ENCODE measurements around the gene CENATAC.
"Not testable (repeated sequence)": the region's sequence is repeated elsewhere in the genome, so short reads cannot be mapped to it uniquely, and the experiment has no call there.

CENATAC gene, protein sequence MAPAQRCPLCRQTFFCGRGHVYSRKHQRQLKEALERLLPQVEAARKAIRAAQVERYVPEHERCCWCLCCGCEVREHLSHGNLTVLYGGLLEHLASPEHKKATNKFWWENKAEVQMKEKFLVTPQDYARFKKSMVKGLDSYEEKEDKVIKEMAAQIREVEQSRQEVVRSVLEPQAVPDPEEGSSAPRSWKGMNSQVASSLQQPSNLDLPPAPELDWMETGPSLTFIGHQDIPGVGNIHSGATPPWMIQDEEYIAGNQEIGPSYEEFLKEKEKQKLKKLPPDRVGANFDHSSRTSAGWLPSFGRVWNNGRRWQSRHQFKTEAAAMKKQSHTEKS

DNA sequence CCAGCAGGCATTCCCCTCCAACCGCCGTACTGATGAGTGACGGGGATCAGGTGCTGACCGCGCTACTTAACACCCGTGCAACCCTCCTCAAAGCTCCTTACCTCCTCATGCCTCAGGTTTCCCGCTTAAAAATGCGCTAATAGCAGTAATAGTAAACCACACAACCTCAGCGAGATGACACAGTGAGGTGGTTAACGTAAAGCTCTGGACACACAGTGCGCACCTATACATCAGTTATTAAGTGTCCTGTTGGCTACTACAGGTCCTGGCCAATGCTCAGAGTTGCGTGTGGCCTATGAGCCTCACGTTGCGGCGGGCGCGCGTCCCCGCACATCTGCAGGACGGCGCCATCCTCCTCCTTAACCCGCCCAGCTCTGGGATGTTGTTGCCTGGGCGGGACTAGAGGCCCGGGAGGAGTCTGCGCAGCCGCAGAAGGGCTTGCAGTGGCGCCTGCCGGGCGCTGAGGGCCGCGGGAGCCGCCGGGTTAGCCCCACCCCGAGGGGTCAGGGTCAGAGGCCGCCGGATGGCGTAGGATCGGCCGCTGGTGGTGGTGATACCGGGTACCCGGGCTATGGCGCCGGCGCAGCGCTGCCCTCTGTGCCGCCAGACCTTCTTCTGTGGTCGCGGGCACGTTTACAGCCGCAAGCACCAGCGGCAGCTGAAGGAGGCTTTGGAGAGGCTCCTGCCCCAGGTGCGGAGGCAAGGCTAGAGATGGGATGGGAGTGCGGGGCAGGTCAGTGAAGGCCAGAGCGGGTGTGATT, at the start of gene CENATAC:
Gene CENATAC, plus strand, starts transcription at position 512 of the 761 bp plus-strand sequence. Its CDS starts 60 bp downstream, at position 572.
- DNase-seq: peak; percentile 95 to 96

- DNase-seq: no peak
Measured at GRCh38 chr11:118953265-118953664, 44.7 kb upstream of the CENATAC start.

DNA sequence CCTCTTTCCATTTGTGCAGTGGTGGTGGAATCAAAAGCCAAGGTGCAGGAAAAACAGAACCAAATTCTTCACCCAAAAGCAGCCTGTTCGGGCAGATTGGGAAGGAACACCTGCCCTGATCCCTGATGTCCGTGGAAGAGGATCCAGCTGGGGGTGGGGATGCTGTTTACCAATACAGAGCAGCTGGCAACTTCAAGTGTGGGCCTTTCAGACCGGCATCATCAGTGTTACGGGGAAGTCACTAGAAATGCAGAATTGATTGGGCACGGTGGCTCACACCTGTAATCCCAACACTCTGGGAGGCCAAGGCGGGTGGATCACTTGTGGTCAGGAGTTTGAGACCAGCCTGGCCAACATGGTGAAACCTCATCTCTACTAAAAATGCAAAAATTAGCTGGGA, 44.0 kb upstream of the CENATAC start:
- not testable (repeated sequence) for DNase-seq

GRCh38 chr11:118956094-118956846, 41.7 kb upstream of the CENATAC start, which contains the start of gene UPK2:
Gene UPK2, plus strand, starts transcription at chr11:118956298. Its CDS starts 53 bp downstream, at chr11:118956351.
- DNase-seq: peak; percentile 86 to 87

DNA sequence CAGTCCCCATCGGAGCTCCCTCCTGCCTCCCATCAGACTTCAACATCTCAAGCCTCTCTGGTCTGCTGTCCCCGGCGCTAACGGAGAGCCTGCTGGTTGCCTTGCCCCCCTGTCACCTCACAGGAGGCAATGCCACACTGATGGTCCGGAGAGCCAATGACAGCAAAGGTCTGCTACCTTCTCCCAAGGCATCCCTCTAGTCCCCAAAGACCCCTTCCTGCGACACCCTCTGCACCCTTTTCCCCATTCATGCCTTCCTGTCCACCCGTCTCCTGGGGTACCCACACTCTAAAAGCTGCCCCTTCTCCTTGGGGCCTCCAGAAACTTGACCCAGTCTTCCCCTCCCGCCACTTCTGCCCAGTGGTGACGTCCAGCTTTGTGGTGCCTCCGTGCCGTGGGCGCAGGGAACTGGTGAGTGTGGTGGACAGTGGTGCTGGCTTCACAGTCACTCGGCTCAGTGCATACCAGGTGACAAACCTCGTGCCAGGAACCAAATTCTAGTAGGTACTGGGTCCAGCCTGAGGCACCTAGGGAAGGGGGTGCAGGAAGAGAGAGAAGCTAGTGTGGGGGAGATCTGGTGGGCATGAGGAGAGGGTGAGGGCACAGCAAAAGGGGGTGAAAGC, 41.0 kb upstream of the CENATAC start:
- no peak for DNase-seq

DNA sequence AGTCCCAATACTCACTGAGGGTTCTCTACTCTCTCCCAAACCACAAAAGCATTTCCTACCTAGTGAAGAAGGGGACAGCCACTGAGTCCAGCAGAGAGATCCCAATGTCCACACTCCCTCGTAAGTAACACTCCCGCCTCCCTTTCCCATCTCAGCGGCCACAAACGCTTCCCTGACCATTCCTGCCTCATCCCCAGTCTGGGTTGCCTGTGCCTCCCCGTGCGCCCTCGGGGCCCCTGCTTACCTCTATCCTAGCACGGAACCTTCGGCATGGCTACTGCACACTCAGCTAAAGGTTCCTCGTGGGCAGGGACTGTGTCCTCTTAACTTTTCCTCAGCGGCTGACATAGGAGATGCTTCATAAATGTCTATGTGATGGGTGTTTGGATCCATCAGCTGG, 40.4 kb upstream of the CENATAC start:
- DNase-seq: no peak

GRCh38 chr11:118957968-118958367, 40.0 kb upstream of the CENATAC start:
- DNase-seq: no peak

DNA sequence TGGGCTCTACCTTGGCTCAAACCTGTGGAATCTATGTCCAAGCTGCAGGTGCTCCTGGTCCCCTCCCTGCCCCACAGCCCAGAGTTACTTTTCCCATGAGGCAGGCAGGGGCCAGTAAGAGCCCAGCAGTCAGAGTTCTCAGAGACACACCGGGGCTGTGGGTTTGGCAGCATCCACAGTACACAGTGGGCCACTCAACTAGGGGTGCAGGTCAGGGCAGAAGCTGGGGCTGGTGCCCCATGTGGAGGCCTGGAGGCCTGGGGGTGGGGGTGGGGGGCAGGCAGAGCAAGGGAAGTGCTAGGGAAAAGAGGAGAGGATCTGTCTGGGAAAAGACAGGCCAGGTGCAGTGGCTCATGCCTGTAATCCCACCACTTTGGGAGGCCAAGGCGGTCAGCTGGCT, 39.4 kb upstream of the CENATAC start:
- DNase-seq: no peak

DNA sequence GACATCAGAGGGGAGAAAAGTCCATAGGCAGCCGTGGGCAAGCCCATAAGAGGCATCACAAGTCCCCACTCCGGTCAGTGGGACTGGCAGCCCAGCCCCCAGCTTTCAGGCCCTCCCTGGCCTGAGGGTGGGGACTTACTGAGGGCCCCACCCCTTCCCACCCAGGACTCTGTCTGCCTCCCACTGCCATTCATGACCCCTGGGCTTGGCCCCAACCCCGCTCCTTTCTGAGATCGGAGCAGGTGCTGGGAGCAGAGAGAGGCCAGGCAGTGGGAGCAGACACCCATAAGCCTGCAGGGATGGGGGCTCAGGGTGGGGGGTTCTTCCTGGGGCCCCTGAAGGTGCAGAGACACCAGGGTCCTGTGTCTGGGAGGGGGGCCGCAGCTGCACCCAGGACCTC, 36.7 kb upstream of the CENATAC start:
- DNase-seq: no peak

DNA sequence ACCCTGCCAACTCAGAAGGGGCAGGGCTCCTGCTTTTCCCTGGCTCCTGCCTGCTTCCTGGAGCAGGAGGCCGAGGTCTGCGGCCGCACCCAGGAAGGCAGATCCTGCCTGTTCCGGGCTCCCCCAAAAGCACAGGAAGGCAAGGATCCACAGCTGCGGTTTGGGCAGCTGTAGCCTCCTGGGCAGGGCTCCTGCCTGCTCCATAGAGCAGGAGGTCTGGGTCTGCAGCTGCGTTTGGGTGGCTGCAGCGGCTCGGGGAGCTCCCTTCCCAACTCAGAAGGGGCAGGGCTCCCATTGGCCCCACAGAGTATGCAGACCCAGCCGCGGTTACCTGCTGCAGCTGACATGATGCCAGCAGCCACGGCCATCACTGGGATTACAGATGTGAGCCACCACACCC, 36.3 kb upstream of the CENATAC start:
- no peak for DNase-seq

DNA sequence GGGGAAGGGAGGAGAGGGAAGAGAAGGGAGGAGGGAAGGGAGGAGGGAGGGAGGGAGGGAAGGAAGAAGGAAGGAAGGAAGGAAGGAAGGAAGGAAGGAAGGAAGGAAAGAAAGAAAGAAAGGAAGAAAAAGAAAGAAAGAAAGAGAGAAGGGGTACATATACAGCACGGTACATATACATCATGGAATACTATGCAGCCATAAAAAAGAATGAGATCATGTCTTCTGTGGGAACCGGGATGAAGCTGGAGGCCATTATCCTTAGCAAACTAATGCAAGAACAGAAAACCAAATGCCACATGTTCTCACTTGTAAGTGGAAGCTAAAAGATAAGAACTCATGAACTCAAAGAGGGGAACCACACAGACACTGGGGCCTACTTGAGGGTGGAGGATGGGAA, 28.4 kb upstream of the CENATAC start:
- DNase-seq: not testable (repeated sequence)

GRCh38 chr11:118971646-118972045, 26.3 kb upstream of the CENATAC start, which contains the start of gene FOXR1:
Gene FOXR1, plus strand, starts transcription at chr11:118971761. Its CDS starts 171 bp downstream, at chr11:118971932.
- no peak for DNase-seq

GRCh38 chr11:118973985-118974384, 24.0 kb upstream of the CENATAC start:
- DNase-seq: no peak

- DNase-seq: no peak
Measured at GRCh38 chr11:118975771-118976709, 21.9 kb upstream of the CENATAC start.

- DNase-seq: no peak
Measured at GRCh38 chr11:118979434-118979833, 18.5 kb upstream of the CENATAC start.

GRCh38 chr11:118980191-118980881, 17.6 kb upstream of the CENATAC start:
- DNase-seq: no peak

DNA sequence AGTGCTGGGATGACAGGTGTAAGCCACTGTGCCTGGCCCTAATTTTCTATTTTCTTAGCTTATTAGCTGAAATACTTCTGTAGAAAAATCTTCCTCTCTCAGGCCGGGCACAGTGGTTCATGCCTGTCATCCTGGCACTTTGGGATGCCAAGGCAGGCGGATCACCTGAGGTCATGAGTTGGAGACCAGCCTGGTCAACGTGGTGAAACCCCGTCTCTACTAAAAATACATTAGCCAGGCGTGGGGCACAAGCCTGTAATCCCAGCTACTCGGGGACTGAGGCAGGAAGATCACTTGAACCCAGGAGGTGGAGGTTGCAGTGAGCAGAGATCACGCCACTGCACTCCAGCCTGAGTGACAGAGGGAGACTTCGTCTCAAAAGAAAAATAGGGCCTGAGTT, 13.6 kb upstream of the CENATAC start:
- DNase-seq: not testable (repeated sequence)

DNA sequence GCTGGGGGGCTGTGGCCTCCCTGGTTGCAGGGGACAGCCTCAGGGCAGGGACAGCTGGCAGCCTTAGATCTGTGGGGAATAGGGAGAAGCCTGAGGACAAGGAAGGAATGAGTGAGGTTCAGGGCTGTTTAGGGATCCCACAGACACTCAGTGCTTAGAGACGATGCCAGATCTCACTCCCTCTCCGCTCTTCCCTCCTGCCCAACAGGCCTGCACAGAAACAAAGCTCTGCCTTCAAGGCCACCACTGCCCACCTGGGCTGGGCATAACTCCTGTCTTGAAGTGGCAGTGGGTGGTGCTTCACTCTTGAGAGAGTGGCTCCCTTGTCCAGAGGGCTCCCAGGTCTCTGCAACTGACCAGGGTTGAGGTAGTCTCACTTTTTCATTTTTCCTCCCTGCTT, 13.1 kb upstream of the CENATAC start:
- no peak for DNase-seq

GRCh38 chr11:118988280-118988679, 9.7 kb upstream of the CENATAC start:
- no peak for DNase-seq

GRCh38 chr11:118991486-118992038, 6.4 kb upstream of the CENATAC start:
- not testable (repeated sequence) for DNase-seq
